ENCODE data around the gene VWA1.
A peak's percentile ranks its signal among the peaks of the same experiment; 100 is the strongest.
"Not testable (repeated sequence)": the region's sequence is repeated elsewhere in the genome, so short reads cannot be mapped to it uniquely, and the experiment has no call there.

The VWA1 gene

DNA sequence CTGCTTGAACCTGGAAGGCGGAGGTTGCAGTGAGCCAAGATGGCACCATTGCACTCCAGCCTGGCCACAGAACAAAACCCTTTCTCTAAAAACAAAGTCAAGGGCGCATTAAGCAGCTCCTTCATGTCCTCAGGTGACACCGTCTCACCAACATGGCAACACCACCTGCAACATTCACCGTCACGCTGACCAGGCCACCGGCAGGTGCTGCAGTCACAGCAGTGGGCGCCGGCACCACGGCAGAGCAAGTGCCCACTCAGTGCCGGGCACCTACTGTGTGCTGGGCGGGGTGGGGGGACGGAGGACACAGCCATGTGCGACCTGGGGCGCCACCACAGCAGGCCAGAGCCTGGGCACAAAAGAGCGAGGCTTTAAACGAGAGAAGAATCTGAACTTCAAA, 48.2 kb downstream of the VWA1 start:
- ChIA-PET POLR2A (ENCODE audit: low non-redundant PET) (no interaction called here), CTCF (interaction anchor here (0.6 kb wide), 1 partner anchor 22 kb away, joined by 3 read pairs; no protein-coding TSS in a partner anchor)
- peak overlapping the region; percentile 8; the same call in 1 of the 2 replicates for H3K27ac ChIP-seq
- TF ChIP-seq, protein P1, sequence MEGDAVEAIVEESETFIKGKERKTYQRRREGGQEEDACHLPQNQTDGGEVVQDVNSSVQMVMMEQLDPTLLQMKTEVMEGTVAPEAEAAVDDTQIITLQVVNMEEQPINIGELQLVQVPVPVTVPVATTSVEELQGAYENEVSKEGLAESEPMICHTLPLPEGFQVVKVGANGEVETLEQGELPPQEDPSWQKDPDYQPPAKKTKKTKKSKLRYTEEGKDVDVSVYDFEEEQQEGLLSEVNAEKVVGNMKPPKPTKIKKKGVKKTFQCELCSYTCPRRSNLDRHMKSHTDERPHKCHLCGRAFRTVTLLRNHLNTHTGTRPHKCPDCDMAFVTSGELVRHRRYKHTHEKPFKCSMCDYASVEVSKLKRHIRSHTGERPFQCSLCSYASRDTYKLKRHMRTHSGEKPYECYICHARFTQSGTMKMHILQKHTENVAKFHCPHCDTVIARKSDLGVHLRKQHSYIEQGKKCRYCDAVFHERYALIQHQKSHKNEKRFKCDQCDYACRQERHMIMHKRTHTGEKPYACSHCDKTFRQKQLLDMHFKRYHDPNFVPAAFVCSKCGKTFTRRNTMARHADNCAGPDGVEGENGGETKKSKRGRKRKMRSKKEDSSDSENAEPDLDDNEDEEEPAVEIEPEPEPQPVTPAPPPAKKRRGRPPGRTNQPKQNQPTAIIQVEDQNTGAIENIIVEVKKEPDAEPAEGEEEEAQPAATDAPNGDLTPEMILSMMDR (conservative IDR thresholded peaks at IDR 0.05; ENCODE audit: low read depth), result no peak
- no peak for DNase-seq (ENCODE audit: low spot score)

DNA sequence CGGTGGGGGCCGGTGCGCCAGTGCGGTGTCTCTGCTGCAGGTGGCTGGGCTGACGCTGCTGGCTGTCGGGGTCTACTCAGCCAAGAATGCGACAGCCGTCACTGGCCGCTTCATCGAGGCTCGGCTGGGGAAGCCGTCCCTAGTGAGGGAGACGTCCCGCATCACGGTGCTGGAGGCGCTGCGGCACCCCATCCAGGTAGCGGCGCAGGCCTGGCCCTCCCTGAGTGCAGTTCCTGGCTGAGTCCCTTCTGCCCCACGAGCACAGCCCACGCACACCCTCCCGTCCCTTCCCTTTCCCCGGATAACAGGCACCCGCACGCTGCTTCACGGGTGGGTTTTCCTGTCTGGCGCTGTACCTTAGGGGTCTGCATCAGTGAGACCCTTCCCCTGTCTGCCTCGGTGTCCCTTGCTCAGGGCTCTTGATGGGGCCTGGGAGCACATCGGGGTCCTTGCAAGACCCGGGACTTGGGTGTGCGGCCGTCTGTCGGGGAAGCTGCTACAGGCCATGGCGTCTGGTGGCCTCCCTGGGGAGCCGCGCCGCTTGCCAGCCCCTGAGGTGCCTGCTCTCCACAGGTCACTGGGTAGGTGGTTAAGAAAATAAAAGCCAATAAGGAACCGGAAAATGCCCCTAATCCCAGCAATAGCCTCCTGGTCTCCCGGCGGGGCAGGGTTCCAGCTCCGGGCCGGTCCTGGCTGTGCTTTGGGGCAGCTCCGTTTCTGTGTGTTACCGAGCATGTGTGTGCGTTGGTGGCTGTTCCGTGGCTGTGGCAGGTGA, 49.7 kb downstream of the VWA1 start:
- H3K27ac ChIP-seq; DNase-seq (ENCODE audit: low spot score); CTCF ChIA-PET; POLR2A ChIA-PET (ENCODE audit: low non-redundant PET): not testable (repeated sequence)

DNA sequence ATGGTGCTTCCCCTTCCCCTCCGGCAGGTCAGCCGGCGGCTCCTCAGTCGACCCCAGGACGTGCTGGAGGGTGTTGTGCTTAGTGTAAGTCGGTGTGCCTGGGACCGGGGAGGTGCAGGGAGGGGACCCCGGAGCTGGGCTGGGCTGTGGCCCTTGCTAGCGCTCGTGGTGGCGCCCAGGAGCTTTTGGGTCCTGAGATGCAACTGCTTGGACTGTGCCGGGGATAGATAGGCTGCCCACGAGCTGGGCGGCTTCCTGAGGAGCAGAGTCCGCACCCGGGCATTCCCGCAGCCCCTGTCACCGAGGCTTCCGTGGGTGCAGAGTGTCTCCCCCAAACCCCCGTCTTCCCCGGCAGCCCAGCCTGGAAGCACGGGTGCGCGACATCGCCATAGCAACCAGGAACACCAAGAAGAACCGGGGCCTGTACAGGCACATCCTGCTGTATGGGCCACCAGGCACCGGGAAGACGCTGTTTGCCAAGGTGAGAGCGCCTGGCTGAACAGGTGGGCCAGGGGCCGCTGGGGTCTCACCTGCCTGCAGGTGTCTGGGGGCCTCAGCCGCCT, 50.3 kb downstream of the VWA1 start:
- H3K27ac ChIP-seq; POLR2A ChIA-PET (ENCODE audit: low non-redundant PET); DNase-seq (ENCODE audit: low spot score); CTCF ChIA-PET: not testable (repeated sequence)

DNA sequence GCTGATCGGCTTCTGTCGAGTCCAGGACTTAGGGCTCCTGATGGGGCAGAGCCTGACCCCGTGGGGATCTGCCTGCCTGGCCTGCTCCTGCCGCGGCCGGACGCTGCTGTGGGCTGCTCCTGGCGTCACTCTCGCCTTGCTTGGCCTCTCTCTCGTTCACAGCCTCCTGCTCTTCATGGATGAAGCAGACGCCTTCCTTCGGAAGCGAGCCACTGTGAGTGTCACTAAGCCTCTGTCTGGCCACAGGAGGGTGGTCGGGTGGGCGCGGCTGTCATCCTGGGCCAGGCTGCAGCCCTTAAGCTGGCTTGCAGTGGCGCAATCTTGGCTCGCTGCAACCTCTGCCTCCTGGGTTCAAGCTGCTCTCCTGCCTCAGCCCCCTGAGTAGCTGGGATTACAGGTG, 52.2 kb downstream of the VWA1 start:
- POLR2A ChIA-PET (ENCODE audit: low non-redundant PET), result no interaction called here
- CTCF ChIA-PET, result interaction anchor here (0.8 kb wide), 1 partner anchor 18 kb away, joined by 3 read pairs; no protein-coding TSS in a partner anchor
- DNase-seq (ENCODE audit: low spot score), result no peak
- TF ChIP-seq, protein P1 (conservative IDR thresholded peaks at IDR 0.05; ENCODE audit: low read depth), result no peak
- H3K27ac ChIP-seq, result peak overlapping the region; percentile 5; the same call in 1 of the 2 replicates

DNA sequence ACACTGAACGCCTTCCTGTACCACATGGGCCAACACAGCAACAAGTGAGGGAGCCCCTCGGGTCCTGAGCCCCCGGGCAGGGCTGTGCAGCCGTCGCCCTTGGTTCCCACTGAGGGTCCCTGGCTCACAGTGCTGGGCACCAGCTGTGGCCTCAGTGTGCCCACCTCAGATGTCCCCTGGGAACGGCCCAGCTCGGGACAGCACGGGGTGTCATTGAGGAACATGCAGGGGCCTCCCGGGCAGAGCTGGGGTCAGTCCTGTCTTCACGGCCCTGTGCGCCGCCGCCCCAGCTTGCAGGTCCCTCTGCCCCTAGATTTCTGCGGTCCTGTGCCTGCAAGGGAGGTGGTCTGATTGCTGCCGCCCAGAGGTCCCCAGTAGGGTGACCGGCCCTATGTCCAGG, 53.7 kb downstream of the VWA1 start:
- CTCF ChIA-PET, result no interaction called here

DNA sequence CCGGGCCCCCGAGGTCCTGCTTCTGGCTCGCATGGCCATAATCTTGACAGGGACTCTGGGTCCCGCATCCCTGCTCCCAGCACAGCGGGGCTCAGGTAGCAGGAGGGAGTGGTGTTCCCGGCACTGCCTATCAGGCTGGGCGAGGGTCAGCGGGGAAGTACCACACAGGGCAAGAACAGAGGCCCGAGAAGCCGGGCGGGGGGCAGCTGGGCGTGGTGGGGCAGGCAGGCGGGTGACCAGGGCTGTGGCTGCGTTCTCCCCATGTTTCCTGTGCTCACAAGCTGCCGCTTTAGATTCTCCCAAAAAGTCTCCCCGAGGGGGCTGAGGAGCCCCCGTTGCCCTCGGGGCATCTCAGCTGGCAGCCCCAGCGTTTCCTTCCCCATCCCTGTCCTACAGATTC, 54.4 kb downstream of the VWA1 start:
- no peak overlapping the region for H3K27ac ChIP-seq
- DNase-seq (ENCODE audit: low spot score), result no peak
- TF ChIP-seq, protein P1 (conservative IDR thresholded peaks at IDR 0.05; ENCODE audit: low read depth), result no peak
- ChIA-PET POLR2A (ENCODE audit: low non-redundant PET) (no interaction called here), CTCF (no interaction called here)

More for the DNA sequence above, 53.7 kb downstream of the VWA1 start:
- TF ChIP-seq, protein P1 (conservative IDR thresholded peaks at IDR 0.05; ENCODE audit: low read depth), result no peak
- DNase-seq (ENCODE audit: low spot score), result no peak
- POLR2A ChIA-PET (ENCODE audit: low non-redundant PET), result no interaction called here
- H3K27ac ChIP-seq, result no peak overlapping the region

DNA sequence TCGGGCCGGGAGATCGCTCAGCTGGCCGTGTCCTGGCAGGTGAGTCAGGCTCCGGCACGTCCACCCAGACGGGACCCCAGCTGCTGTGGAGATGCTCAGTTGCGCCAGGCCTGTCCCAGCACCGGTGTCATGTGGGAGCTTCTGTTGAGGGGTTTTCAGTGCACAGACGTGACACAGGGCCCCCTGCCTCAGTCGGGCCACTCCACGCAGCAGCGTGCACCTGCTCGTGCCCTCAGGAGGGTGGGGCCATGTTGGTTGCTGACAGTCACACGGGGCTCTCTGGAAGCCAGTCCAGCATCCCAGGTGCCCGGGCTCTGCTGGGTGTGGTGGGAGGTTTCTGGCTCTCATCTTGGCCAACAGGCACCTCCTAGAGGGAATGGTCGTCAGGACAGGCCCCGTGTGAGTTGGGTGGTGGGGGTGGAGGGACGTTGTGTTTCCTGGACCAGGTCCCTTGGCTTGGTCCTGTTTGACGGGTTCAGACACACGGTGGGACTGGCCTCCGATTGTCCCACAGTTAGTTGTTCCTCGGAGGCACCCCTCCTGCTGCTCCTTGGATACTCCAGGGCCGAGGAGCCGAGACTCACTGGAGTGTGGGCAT, 55.2 kb downstream of the VWA1 start:
- POLR2A ChIA-PET (ENCODE audit: low non-redundant PET), result no interaction called here
- TF ChIP-seq, protein P1 (conservative IDR thresholded peaks at IDR 0.05; ENCODE audit: low read depth), result no peak

More for the DNA sequence above, 55.2 kb downstream of the VWA1 start:
- CTCF ChIA-PET, result no interaction called here
- DNase-seq (ENCODE audit: low spot score), result no peak
- no peak overlapping the region for H3K27ac ChIP-seq
